PC-3 (cell line): ENCODE measurements around the gene ADM2. TPM values are rescaled to one million over a fixed set of nuclear protein-coding genes. Genes with fewer than 3 reads are reported as not detected.
"Not testable (repeated sequence)": the region's sequence is repeated elsewhere in the genome, so short reads cannot be mapped to it uniquely, and the experiment has no call there.

Experiments used
- ATAC-seq: fragments of 200-7000 bp; cut with Tn5 transposase; 2 replicates; pipeline ENCODE4 v1.9.1; 2020; ENCODE audit warnings: mild to moderate bottlenecking, moderate library complexity
- Bru-seq: library from RNA; stranded (reverse); fragments of 400-500 nt; gene quantifications from one replicate; lab custom pipeline; 2021; lab: Mats Ljungman, UMichigan
- BruChase-seq, 2 experiments: library from RNA; stranded (reverse); fragments of 400-500 nt; gene quantifications; one replicate each; lab custom pipeline; 2021; lab: Mats Ljungman, UMichigan
- BruUV-seq: library from RNA; stranded (reverse); fragments of 400-500 nt; replicated peaks from 2 replicates; lab custom pipeline; 2021; lab: Mats Ljungman, UMichigan
- CTCF ChIA-PET: fragments of 300-600 bp; sonication (Branson Sonifier 250); formaldehyde crosslinking; loops from one replicate; lab custom pipeline; 2022; ENCODE audit warnings: antibody characterized with exemption; lab: Charles Lee
- POLR2A ChIA-PET: fragments of 300-600 bp; sonication (Branson Sonifier 250); formaldehyde crosslinking; loops from one replicate; lab custom pipeline; 2022; ENCODE audit warnings: antibody characterized with exemption; ENCODE audit not compliant: unreplicated experiment; lab: Charles Lee
- DNase-seq: peaks from one replicate; pipeline ENCODE4 v3.0.0-alpha.2; 2015
- H2AFZ ChIP-seq: fragments of 300-600 bp; sonication (generic); 2 replicates; pipeline ENCODE4 v1.6.0; 2016; ENCODE audit warnings: antibody characterized with exemption, low read length
- H3F3A ChIP-seq: fragments of 300-600 bp; sonication (generic); one replicate; pipeline ENCODE4 v1.6.0; 2017; ENCODE audit warnings: antibody characterized with exemption, low read length, control low read depth, mild to moderate bottlenecking; ENCODE audit not compliant: unreplicated experiment
- H3K27ac ChIP-seq: fragments of 300-600 bp; sonication (generic); 2 replicates; pipeline ENCODE4 v1.5.1; 2016; ENCODE audit warnings: mild to moderate bottlenecking, low read length
- H3K27me3 ChIP-seq: fragments of 300-600 bp; sonication (generic); 2 replicates; pipeline ENCODE4 v1.6.1; 2016; ENCODE audit warnings: low read length, mixed read lengths
- H3K36me3 ChIP-seq: fragments of 300-600 bp; sonication (generic); 2 replicates; pipeline ENCODE4 v1.6.1; 2016; ENCODE audit warnings: low read depth, mixed run types, low read length, mixed read lengths
- H3K4me1 ChIP-seq: fragments of 300-600 bp; sonication (generic); 2 replicates; pipeline ENCODE4 v1.5.1; 2016; ENCODE audit warnings: low read length; ENCODE audit not compliant: insufficient read depth
- H3K4me2 ChIP-seq: fragments of 300-600 bp; sonication (generic); 2 replicates; pipeline ENCODE4 v1.6.0; 2016; ENCODE audit warnings: low read length
- H3K4me3 ChIP-seq: fragments of 300-600 bp; sonication (generic); 2 replicates; pipeline ENCODE4 v1.5.1; 2016; ENCODE audit warnings: mild to moderate bottlenecking, low read length, mixed read lengths
- H3K79me2 ChIP-seq: fragments of 300-600 bp; sonication (generic); 2 replicates; pipeline ENCODE4 v1.6.1; 2017; ENCODE audit warnings: low read length, mixed read lengths
- H3K9ac ChIP-seq: fragments of 300-600 bp; sonication (generic); 2 replicates; pipeline ENCODE4 v1.6.0; 2016; ENCODE audit warnings: mild to moderate bottlenecking, low read length
- H3K9me2 ChIP-seq: fragments of 300-600 bp; sonication (generic); replicated peaks from 2 replicates; pipeline ENCODE4 v1.6.1; 2016; ENCODE audit warnings: mixed run types, low read length, mixed read lengths
- H3K9me3 ChIP-seq: fragments of 300-600 bp; sonication (generic); 2 replicates; pipeline ENCODE4 v1.6.1; 2016; ENCODE audit warnings: low read length, mixed read lengths
- H4K20me1 ChIP-seq: fragments of 300-600 bp; sonication (generic); 2 replicates; pipeline ENCODE4 v1.6.1; 2016; ENCODE audit warnings: low read length, mixed read lengths
- EZH2 ChIP-seq: fragments of 300-600 bp; sonication (generic); IDR thresholded peaks from one replicate; pipeline ENCODE4 v1.6.1; 2017; ENCODE audit warnings: antibody characterized with exemption, mild to moderate bottlenecking, low read length; ENCODE audit not compliant: unreplicated experiment
- EZH2phosphoT487 ChIP-seq: fragments of 300-600 bp; sonication (generic); IDR thresholded peaks from 2 replicates; pipeline ENCODE4 v1.6.1; 2018; ENCODE audit warnings: mild to moderate bottlenecking, antibody characterized with exemption, low read length, borderline replicate concordance
- intact Hi-C: fragments of 100-400 bp; cut with micrococcal nuclease; formaldehyde crosslinking; loops from 2 replicates; pipeline ENCODE4 v1.9.0; 2023
- long read RNA-seq: library from polyadenylated mRNA; unstranded; transcript quantifications from one replicate; pipeline ENCODE4 v2.0.0, GENCODE V29; 2021; ENCODE audit not compliant: unreplicated experiment
- total RNA-seq: library from RNA; depleted of rRNA; stranded (reverse); fragments of >200 nt; gene quantifications from 2 replicates; pipeline ENCODE4 v1.2.3, GENCODE V29; 2014; rRNA removed
- TF ChIP-seq, protein P1 (sequence below): fragments of 300-600 bp; sonication (generic); conservative IDR thresholded peaks from 2 replicates; pipeline ENCODE4 v1.5.1; 2017; ENCODE audit warnings: antibody characterized with exemption, low read depth, mild to moderate bottlenecking, low read length

ADM2 gene, protein sequence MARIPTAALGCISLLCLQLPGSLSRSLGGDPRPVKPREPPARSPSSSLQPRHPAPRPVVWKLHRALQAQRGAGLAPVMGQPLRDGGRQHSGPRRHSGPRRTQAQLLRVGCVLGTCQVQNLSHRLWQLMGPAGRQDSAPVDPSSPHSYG
- total RNA-seq (0.98 and 1.8 TPM in 2 replicates), Bru-seq, nascent RNA (percentile 63 among the genes with signal in this experiment), BruChase-seq, experiment 1, labeled RNA remaining after a 6-hour chase (percentile 78 among the genes with signal in this experiment), BruChase-seq, experiment 2, labeled RNA remaining after a 2-hour chase (percentile 87 among the genes with signal in this experiment)
- long read RNA-seq, full-length matches to known transcripts, result 19 of 63 reads
- long read RNA-seq, partial matches to known transcripts, result 0 of 63 reads
- long read RNA-seq, other reads (novel, unspliced or antisense), result 44 of 63 reads

DNA sequence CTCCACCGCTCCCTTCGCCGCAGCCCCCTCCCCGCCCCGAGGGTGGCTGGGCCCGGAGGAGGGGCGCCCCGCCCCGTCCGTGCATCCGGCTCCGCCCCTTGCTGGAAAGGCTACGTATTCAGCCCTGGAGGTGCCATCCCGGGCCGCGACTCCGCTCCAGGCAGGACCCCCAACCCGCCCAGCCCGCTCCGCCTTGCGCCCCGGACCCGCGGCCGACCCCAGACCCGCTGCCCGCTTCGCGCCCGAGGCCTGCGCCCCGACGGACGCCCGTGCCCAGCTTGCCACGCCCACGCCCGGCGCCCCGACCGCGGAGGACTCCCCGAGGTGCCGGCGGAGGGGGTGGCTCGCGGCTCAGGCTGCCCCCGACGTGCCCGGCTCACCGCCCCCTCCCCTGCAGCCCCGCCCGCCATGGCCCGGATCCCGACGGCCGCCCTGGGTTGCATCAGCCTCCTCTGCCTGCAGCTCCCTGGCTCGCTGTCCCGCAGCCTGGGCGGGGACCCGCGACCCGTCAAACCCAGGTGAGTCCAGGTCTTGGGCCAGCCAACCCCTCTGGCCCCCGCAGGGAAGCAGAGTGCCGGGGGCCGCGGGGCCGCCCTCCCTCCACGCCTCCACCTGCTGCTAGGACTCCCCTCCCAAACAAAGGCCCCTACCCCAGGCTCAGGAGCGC lies at the start of gene ADM2:
Gene ADM2, plus strand, starts transcription at position 104 of the 667 bp plus-strand sequence. Its CDS starts 305 bp downstream, at position 409.
- H2AFZ ChIP-seq, result peak within 1 kb of the TSS; percentile 75; the same call in 1 of the 2 replicates
- BruUV-seq, result no TSS peak
- POLR2A ChIA-PET, result interaction anchor here (0.6 kb wide), 1 partner anchor 92 kb away, joined by 4 read pairs; no protein-coding TSS in a partner anchor
- H3K9me3 ChIP-seq, result no peaks in the 10 kb centered on the region
- H3K4me1 ChIP-seq, result no peaks in the 10 kb centered on the region
- no peaks in the 10 kb centered on the region for H4K20me1 ChIP-seq
- no peaks in the 10 kb centered on the region for H3K79me2 ChIP-seq
- CTCF ChIA-PET, result no interaction called here
- DNase-seq (no peak), ATAC-seq (peak; percentile 54)
- H3K27me3 ChIP-seq, result no peaks in the 10 kb centered on the region
- TF ChIP-seq, protein P1, sequence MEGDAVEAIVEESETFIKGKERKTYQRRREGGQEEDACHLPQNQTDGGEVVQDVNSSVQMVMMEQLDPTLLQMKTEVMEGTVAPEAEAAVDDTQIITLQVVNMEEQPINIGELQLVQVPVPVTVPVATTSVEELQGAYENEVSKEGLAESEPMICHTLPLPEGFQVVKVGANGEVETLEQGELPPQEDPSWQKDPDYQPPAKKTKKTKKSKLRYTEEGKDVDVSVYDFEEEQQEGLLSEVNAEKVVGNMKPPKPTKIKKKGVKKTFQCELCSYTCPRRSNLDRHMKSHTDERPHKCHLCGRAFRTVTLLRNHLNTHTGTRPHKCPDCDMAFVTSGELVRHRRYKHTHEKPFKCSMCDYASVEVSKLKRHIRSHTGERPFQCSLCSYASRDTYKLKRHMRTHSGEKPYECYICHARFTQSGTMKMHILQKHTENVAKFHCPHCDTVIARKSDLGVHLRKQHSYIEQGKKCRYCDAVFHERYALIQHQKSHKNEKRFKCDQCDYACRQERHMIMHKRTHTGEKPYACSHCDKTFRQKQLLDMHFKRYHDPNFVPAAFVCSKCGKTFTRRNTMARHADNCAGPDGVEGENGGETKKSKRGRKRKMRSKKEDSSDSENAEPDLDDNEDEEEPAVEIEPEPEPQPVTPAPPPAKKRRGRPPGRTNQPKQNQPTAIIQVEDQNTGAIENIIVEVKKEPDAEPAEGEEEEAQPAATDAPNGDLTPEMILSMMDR, result no peak
- TF ChIP-seq EZH2phosphoT487 (no peak), EZH2 (no peak)
- peak within 1 kb of the TSS; percentile 67 for H3K4me2 ChIP-seq
- H3K4me3 ChIP-seq, result peak within 1 kb of the TSS; percentile 59
- no peaks in the 10 kb centered on the region for H3F3A ChIP-seq
- intact Hi-C loops, result no loop called here
- no peak within 1 kb of the TSS for H3K27ac ChIP-seq
- H3K9ac ChIP-seq, result no peak within 1 kb of the TSS
- H3K36me3 ChIP-seq, result no peaks in the 10 kb centered on the region
- no peaks in the 10 kb centered on the region for H3K9me2 ChIP-seq

DNA sequence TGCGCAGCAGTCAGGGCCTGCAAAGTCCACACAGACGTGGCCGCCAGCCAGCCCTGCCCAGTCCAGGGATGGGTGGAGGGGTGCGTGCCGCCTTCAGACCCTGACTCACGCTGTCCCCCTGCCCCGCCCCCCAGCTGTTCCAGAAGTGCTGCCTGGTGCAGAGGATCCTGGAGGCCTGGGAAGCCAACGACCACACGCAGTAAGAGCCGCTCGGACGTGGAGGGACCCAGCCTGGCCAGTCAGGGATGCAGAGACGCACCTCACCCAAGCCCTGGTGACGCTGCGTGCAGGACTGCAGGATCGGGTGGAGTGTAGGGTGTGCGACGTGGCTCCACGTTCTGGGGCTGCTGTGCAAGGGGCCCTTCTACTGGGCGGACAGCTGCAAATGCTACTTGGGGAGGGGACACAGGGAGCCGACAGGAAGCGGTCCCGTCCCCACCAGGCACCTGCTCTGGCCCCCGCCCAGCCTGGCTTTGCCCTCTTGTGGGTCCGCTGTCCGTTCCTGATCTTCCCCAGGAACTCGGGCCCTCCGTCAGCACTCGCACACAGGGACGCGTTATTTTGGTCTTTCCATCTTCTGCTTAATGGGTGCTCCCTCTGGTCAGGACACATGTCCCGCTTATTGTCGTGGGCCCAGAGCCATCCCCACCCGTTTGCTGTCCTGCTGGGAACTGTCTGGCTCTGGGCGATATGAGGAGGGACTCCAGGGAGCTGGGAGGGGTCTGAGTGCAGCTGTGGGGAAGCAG lies 49.0 kb upstream of the ADM2 start:
- H4K20me1 ChIP-seq, result no peaks in the 10 kb centered on the region
- H3K9me3 ChIP-seq, result no peaks in the 10 kb centered on the region
- no peaks in the 10 kb centered on the region for H3K79me2 ChIP-seq
- no peak overlapping the region for H3K4me3 ChIP-seq
- DNase-seq, result no peak
- no peak overlapping the region for H2AFZ ChIP-seq
- ATAC-seq, result no peak
- no peak for TF ChIP-seq EZH2phosphoT487
- TF ChIP-seq EZH2, result no peak
- TF ChIP-seq, protein P1, result no peak
- H3K36me3 ChIP-seq, result peaks cover 13% of the 10 kb centered on the region; the same call in 1 of the 2 replicates
- CTCF ChIA-PET, result no interaction called here
- H3K27me3 ChIP-seq, result no peaks in the 10 kb centered on the region
- H3K9me2 ChIP-seq, result no peaks in the 10 kb centered on the region
- intact Hi-C loops, result no loop called here
- no peak overlapping the region for H3K27ac ChIP-seq
- POLR2A ChIA-PET, result no interaction called here
- BruUV-seq, result no TSS peak
- H3K9ac ChIP-seq, result no peak overlapping the region
- no peaks in the 10 kb centered on the region for H3K4me1 ChIP-seq
- no peak overlapping the region for H3K4me2 ChIP-seq
- H3F3A ChIP-seq, result no peaks in the 10 kb centered on the region

DNA sequence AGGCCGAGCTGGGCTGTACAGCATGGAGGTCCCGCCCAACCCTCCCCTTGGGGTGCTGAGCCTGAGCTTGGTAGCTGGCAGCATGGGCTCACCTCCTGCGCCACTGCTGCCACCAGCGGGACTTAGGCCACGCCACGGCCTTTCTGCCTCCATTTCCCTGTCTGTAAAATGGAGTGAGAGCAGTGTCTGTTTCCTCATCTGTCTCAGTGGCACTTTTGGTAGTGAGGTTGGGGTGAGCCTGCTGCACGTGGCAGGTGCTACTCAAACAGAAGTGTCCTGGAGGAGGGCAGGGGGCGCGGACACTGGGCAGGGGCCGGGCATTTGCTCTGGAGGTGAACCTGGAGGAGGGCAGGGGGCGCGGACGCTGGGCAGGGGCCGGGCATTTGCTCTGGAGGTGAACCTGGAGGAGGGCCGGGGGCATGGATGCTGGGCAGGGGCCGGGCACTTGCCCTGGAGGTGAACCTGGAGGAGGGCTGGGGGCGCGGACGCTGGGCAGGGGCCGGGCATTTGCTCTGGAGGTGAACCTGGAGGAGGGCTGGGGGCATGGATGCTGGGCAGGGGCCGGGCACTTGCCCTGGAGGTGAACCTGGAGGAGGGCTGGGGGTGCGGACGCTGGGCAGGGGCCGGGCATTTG lies 48.3 kb upstream of the ADM2 start:
- H4K20me1 ChIP-seq, H2AFZ ChIP-seq, H3K4me3 ChIP-seq, H3K9ac ChIP-seq, POLR2A ChIA-PET, DNase-seq, BruUV-seq, ATAC-seq, H3K27me3 ChIP-seq, H3K4me1 ChIP-seq, H3K4me2 ChIP-seq, H3K79me2 ChIP-seq, H3K9me2 ChIP-seq, H3K27ac ChIP-seq, H3F3A ChIP-seq, intact Hi-C loops, CTCF ChIA-PET, H3K9me3 ChIP-seq: not testable (repeated sequence)
- H3K36me3 ChIP-seq, result peaks cover 13% of the 10 kb centered on the region; the same call in 1 of the 2 replicates
